Measurements from ENCODE around the gene SYT1. TPM values are rescaled to one million over a fixed set of nuclear protein-coding genes. Genes with fewer than 3 reads are reported as not detected.

Gene SYT1
- total RNA-seq, 1 donor from 2014 or later, result 19.5 TPM

DNA sequence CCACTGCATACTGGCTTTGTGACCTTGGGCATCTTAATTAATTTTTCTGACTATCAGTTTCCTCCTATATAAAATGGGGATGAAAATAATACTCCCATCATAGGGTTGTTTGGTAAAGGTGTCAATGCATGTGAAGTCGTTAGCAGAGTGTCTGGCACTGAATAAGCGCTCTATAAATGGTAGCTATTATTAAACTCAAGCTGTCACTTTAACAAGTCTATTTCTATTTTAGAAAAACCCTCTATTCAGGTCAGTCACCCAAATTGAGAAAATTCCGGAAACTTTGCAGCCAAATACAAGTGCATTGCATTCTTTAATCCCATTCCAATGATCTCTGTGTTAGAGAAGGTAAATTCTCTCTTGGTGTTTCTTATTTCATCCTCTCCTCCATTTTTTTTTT is 363.1 kb downstream of the SYT1 start:
- TF ChIP-seq, protein P1, sequence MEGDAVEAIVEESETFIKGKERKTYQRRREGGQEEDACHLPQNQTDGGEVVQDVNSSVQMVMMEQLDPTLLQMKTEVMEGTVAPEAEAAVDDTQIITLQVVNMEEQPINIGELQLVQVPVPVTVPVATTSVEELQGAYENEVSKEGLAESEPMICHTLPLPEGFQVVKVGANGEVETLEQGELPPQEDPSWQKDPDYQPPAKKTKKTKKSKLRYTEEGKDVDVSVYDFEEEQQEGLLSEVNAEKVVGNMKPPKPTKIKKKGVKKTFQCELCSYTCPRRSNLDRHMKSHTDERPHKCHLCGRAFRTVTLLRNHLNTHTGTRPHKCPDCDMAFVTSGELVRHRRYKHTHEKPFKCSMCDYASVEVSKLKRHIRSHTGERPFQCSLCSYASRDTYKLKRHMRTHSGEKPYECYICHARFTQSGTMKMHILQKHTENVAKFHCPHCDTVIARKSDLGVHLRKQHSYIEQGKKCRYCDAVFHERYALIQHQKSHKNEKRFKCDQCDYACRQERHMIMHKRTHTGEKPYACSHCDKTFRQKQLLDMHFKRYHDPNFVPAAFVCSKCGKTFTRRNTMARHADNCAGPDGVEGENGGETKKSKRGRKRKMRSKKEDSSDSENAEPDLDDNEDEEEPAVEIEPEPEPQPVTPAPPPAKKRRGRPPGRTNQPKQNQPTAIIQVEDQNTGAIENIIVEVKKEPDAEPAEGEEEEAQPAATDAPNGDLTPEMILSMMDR (conservative IDR thresholded peaks at IDR 0.05), result no peak
- Mint-ChIP-seq H3K36me3 (ENCODE audit: low read depth) (peaks cover 13% of the 10 kb centered on the region), H3K4me1 (no peaks in the 10 kb centered on the region), H3K9me3 (peaks cover 6% of the 10 kb centered on the region), H3K4me3 (no peak overlapping the region), H3K27me3 (ENCODE audit: low read depth) (no peaks in the 10 kb centered on the region), H3K27ac (ENCODE audit: unreplicated experiment) (no peak overlapping the region)
- no peak for DNase-seq (ENCODE audit: low read depth, low spot score)

DNA sequence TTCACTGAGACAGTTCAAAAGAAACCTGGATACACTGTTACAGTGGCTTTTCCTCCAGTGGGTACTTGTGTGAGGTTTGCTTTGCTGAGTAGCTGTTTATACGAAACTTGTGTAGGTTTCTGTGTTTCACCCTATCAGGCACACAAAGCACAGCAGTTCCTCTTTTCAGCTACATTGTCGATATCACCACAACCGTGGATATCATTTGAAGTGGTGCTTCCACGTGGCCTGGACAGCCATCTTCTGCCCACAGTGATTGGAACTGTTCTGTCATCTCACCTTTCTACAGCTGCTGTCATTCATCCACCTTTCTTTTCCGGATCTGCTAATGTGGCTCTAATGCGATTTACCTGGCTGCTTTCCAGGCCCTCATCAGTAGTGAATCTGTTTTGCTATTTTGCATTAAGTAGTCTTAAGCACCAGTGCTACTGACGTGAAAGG is 368.8 kb downstream of the SYT1 start:
- peaks cover 6% of the 10 kb centered on the region for H3K36me3 Mint-ChIP-seq (ENCODE audit: low read depth)
- no peak for DNase-seq (ENCODE audit: low read depth, low spot score)
- TF ChIP-seq, protein P1 (conservative IDR thresholded peaks at IDR 0.05), result no peak
- H3K4me1 Mint-ChIP-seq, result no peaks in the 10 kb centered on the region
- no peak overlapping the region for H3K27ac Mint-ChIP-seq (ENCODE audit: unreplicated experiment)
- no peak overlapping the region for H3K4me3 Mint-ChIP-seq
- peaks cover 2% of the 10 kb centered on the region for H3K9me3 Mint-ChIP-seq
- H3K27me3 Mint-ChIP-seq (ENCODE audit: low read depth), result no peaks in the 10 kb centered on the region

DNA sequence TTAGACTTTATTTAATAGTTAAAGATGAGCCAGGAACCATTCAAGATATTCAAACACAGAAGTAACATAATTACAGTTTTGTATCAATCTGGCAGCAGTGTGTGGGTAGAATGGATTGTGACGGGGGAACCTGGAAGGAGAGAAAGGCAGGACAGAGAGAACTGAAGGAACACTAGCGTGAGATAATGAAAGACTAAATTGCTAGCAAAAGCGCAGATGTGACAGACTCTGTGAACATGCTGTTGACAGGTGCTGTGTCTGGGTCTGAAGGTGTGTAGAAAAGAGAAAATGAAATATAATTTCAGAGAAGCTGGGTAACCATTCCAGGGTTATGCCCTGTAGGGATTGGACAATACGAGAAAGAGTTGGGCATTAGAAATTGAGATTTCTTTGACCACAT is 372.3 kb downstream of the SYT1 start:
- no peak overlapping the region for H3K27ac Mint-ChIP-seq (ENCODE audit: unreplicated experiment)
- TF ChIP-seq, protein P1 (conservative IDR thresholded peaks at IDR 0.05), result no peak
- H3K4me3 Mint-ChIP-seq, result no peak overlapping the region
- no peak for DNase-seq (ENCODE audit: low read depth, low spot score)
- no peaks in the 10 kb centered on the region for H3K27me3 Mint-ChIP-seq (ENCODE audit: low read depth)
- no peaks in the 10 kb centered on the region for H3K4me1 Mint-ChIP-seq
- H3K9me3 Mint-ChIP-seq, result no peaks in the 10 kb centered on the region
- H3K36me3 Mint-ChIP-seq (ENCODE audit: low read depth), result peaks cover 4% of the 10 kb centered on the region

DNA sequence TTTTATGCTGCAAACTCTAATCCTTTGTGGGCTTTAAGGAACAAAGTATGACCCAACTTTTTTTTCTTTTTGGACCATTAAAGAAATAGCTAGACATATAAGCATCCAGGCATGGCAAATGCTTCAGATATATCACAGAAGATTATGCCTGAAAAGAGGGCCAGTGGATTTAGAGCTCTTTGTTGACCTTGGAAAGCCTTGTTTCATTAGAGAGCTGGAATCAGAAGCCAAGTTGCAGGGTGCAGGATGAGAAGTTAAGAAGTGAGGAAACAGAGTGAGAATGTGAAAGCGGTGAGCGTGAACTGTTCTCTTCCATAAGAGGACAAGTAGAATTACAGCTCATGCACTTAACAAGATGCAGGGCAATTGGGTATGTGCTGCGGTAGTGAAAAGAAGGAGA is 373.7 kb downstream of the SYT1 start:
- peaks cover 14% of the 10 kb centered on the region for H3K36me3 Mint-ChIP-seq (ENCODE audit: low read depth)
- H3K4me3 Mint-ChIP-seq, result no peak overlapping the region
- no peak overlapping the region for H3K27ac Mint-ChIP-seq (ENCODE audit: unreplicated experiment)
- no peaks in the 10 kb centered on the region for H3K4me1 Mint-ChIP-seq
- no peaks in the 10 kb centered on the region for H3K9me3 Mint-ChIP-seq
- TF ChIP-seq, protein P1 (conservative IDR thresholded peaks at IDR 0.05), result no peak
- H3K27me3 Mint-ChIP-seq (ENCODE audit: low read depth), result no peaks in the 10 kb centered on the region
- no peak for DNase-seq (ENCODE audit: low read depth, low spot score)

DNA sequence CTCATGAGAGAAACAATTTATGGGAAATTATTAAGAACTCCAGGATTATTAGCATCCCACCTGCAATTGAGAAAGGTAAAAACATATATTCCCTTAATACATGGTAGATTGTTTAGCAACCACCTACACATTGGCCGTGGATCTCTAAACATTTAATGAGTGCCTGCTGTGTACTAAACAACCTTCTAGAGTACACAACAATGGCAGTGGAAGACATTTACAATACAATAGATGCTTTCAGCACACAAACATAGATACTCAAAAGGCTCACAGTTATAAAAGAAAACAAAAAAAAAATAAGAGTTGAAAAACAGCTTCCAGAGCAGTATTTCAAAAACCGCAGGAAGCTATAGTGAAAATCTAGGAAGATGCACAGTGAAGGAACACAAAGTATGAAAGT is 382.9 kb downstream of the SYT1 start:
- H3K4me3 Mint-ChIP-seq, result no peak overlapping the region
- peaks cover 3% of the 10 kb centered on the region for H3K4me1 Mint-ChIP-seq
- no peaks in the 10 kb centered on the region for H3K9me3 Mint-ChIP-seq
- no peak for DNase-seq (ENCODE audit: low read depth, low spot score)
- TF ChIP-seq, protein P1 (conservative IDR thresholded peaks at IDR 0.05), result no peak
- no peaks in the 10 kb centered on the region for H3K27me3 Mint-ChIP-seq (ENCODE audit: low read depth)
- peaks cover 15% of the 10 kb centered on the region for H3K36me3 Mint-ChIP-seq (ENCODE audit: low read depth)
- H3K27ac Mint-ChIP-seq (ENCODE audit: unreplicated experiment), result no peak overlapping the region

DNA sequence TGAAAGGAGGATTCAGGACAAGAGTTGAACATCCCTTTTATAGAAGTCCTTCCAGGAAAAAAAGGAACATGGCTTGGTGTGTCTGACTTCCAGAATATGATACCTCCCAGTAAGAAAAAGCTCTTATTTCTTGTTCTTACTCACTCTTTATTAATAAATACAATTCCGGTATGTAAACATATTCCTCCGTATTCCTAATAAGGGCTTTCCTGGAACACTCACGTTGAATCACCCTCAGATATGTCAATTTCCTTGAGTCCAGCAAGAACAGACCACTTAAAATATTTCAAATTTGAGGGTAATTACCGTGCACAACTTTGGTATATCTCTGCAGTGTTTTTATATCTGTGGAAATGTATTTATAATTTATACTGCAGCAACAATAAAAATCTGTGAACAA is 385.6 kb downstream of the SYT1 start:
- Mint-ChIP-seq H3K36me3 (ENCODE audit: low read depth) (peaks cover 18% of the 10 kb centered on the region), H3K27me3 (ENCODE audit: low read depth) (no peaks in the 10 kb centered on the region), H3K4me1 (peaks cover 3% of the 10 kb centered on the region)

More for the DNA sequence above, 385.6 kb downstream of the SYT1 start:
- H3K4me3 Mint-ChIP-seq, result no peak overlapping the region
- no peak overlapping the region for H3K27ac Mint-ChIP-seq (ENCODE audit: unreplicated experiment)
- TF ChIP-seq, protein P1 (conservative IDR thresholded peaks at IDR 0.05), result no peak
- DNase-seq (ENCODE audit: low read depth, low spot score), result no peak
- H3K9me3 Mint-ChIP-seq, result no peaks in the 10 kb centered on the region

Data from neural crest cell (in vitro differentiated cells).